SH-SY5Y (cell line): ENCODE data around the gene MYL7.

Source experiments
- GATA2 ChIP-seq: IDR thresholded peaks from 2 replicates; pipeline ENCODE4 v1.6.1; 2011; ENCODE audit warnings: mild to moderate bottlenecking, low read depth, low read length
- GATA3 ChIP-seq: IDR thresholded peaks from 2 replicates; pipeline ENCODE4 v1.6.1; 2011; ENCODE audit warnings: low read depth, mild to moderate bottlenecking, low read length, moderate library complexity

- no peak for TF ChIP-seq GATA2
- no peak for TF ChIP-seq GATA3
Observed at GRCh38 chr7:44108768-44109750, 32.1 kb downstream of the MYL7 start.
